ENCODE data around the gene SLC26A8.
"Not testable (repeated sequence)": the region's sequence is repeated elsewhere in the genome, so short reads cannot be mapped to it uniquely, and the experiment has no call there.

The SLC26A8 gene

DNA sequence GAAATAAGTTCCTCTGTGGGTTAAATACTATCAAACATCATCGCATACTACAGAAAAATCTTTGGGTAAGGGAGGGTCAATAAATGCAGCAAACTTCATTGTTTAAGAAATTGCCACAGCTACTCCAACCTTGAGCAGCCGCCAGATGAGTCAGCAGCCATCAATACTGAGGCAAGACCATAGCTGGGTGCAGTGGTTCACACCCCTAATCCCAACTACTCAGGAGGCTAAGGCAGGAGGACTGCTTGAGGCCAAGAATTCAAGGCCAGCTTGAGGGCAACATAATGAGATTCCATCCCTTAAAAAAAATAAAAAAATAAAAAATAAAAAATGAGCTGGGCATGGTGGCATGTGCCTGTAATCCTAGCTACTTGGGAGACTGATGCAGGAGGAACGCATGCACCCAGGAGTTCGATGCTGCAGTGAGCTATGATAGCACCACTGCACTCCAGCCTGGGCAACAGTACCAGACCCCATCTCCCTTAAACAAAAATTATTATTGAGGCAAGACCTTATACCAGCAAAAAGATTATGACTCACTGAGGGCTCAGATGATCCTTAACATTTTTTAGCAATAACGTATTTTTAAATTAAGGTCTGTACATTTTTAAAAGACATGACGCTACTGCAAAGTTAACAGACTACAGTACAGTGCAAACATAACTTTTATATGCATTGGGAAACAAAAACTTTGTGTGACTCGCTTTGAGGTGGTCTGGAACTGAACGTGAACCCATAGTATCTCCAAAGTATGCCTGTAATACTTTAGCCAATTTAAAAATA lies 112.4 kb downstream of the SLC26A8 start:
- no peak for DNase-seq (ENCODE audit: low spot score)

DNA sequence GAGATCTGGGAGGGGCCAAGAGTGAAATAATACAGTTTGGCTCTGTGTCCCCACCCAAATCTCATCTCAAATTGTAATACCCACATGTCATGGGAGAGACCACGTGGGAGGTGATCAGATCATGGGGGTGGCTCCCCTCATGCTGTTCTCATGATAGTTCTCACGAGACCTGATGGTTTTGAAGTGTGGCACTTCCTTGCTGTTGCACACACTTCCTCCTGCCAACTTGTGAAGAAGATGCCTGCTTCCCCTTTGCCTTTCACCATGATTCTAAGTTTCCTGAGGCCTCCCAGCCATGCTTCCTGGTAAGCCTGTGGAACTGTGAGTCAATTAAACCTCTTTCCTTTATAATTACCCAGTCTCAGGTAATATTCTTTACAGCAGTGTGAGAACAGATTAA lies 114.9 kb downstream of the SLC26A8 start:
- not testable (repeated sequence) for DNase-seq (ENCODE audit: low spot score)

- DNase-seq (ENCODE audit: low spot score) = not testable (repeated sequence)
Measured at GRCh38 chr6:35908753-35909401, 115.6 kb downstream of the SLC26A8 start.

GRCh38 chr6:35907750-35908149 lies 116.7 kb downstream of the SLC26A8 start:
- no peak for DNase-seq (ENCODE audit: low spot score)

DNA sequence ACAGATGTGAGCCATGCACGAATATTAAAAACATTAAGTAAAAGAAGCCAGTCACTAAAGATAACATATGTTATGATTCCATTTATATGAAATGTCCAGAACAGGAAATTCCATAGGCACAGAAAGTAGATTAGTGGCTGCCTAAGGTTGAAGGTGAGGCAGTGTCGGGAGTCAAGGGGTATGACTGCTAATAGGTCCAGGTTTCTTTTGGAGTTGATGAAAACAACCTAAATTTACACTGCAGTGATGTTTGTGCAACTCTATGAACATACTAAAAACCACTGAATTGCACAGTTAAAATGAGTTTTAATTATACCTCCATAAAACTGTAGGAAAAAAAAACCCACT lies 118.0 kb downstream of the SLC26A8 start:
- DNase-seq (ENCODE audit: low spot score) = no peak

DNA sequence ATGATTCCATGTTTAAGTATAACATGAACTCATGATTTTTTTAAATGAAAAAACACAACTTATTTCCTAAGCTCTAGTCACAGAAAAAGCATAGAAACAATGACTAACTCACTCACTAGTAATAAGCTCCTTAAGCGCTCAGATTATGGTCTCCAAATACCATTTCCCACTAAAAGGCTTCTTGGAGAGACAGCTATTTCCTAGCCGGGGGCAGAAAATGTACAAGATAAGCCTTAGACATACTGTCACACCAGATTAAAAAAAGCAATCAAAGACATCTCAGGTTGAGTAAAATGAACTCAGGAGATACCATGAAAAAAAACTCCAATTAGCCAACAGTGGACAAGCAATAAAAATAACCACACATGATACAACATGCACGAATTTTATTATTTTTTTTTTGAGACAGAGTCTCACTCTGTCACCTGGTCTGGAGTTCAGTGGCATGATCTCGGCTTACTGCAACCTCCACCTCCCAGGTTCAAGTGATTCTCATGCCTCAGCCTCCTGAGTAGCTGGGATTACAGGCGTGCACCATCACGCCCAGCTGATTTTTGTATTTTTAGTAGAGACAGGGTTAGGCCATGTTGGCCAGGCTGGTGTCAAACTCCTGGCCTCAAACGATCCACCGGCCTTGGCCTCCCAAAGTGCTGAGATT lies 118.5 kb downstream of the SLC26A8 start:
- DNase-seq (ENCODE audit: low spot score) = no peak

DNA sequence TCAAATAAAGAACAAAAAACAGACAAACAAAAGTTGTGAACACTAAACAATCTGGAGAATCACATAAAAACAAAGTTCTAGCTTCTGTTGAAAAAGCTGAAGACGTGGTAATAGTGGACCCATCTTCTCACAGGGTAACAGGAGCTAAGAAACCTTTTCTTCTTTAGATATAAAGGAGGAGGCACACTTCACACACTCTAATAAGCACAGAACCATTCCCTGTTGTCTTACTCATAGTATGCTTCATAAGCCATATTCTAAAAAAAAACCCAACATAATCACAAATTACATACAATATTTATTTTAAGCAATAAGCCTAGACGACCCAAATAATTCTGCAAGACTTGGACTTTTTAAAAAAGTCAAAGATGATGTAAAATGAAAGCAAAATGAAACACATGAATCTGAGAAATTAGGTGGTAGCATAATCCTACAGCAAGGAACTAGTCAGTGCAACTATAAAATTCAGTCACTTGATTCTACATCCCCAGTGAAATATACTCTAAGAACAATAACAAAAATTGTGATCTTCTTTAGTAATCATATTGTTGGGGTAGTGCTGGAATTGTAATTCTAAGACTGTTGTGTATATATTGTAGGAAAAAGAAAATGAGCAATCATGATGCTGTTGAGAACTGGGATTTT lies 119.2 kb downstream of the SLC26A8 start:
- DNase-seq (ENCODE audit: low spot score) = no peak

- no peak for DNase-seq (ENCODE audit: low spot score)
Measured at GRCh38 chr6:35903679-35904078, 120.8 kb downstream of the SLC26A8 start.

DNA sequence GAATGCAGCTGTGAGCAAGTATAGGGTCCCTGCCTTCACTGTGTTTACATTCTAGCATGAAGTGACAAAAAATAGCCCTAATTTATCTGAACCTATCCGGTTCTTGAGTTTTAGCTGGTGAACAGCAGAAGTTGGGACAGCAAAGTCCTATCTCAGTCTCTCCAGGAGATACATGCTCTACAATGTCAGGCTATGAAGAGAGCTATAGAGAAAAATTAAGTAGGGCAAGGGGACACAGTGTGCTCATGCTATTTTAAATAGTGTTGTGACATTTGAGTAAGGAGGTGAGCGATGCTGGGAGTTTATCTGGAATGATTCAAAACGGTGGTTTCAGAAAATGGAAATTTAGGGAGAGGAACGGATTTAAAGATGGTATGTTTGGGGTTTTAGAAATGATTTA lies 124.0 kb downstream of the SLC26A8 start:
- no peak for DNase-seq (ENCODE audit: low spot score)

DNA sequence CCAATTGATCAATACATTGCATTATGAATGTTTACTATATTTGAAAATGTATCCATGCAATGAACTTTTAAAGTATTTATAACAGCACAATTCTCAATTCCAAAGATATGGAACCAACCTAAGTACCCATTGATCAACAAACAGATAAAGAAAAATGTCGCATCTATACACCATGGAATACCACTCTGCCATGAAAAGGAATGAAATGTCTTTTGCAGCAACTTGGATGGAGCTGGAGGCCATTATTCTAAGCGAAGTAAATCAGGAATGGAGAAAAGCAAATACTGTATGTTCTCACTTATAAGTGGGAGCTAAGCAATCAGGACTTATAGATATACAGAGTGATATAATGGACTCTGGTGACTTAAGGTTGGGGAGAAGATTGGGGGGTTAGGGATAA lies 126.4 kb downstream of the SLC26A8 start:
- DNase-seq (ENCODE audit: low spot score) = no peak

- no peak for DNase-seq (ENCODE audit: low spot score)
Measured at GRCh38 chr6:35897486-35897885, 127.0 kb downstream of the SLC26A8 start.

- no peak for DNase-seq (ENCODE audit: low spot score)
Measured at GRCh38 chr6:35897036-35897435, 127.4 kb downstream of the SLC26A8 start.

DNA sequence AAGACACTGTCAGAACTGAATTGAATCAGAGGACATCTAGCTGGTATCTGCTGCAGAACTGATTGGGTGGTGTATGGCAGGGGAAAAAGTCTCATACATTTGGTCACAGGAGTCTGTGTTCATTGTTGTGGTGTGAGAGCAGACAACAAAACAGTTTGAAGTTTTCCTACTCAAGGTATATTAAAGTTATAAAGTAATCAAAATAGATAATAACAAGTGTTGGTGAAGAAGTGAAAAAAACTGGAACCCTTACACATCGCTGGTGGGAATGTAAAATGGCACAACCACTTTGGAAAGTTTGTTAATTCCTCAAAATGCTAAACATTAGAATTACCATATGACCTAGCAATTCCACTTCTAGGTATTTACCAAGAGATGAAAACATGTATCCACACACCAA lies 128.2 kb downstream of the SLC26A8 start:
- DNase-seq (ENCODE audit: low spot score) = no peak

GRCh38 chr6:35895560-35895959 lies 128.9 kb downstream of the SLC26A8 start:
- no peak for DNase-seq (ENCODE audit: low spot score)

GRCh38 chr6:35894776-35895175 lies 129.7 kb downstream of the SLC26A8 start:
- DNase-seq (ENCODE audit: low spot score) = no peak

Measured in HuH-7.5 (cell line).